Hematopoietic multipotent progenitor cell treated with erythropoietin and hydrocortisone succinate and interleukin-3 and kit ligand, for 4 days (in vitro differentiated cells): ENCODE measurements around the gene ABCF3.
"Not testable (repeated sequence)": the region's sequence is repeated elsewhere in the genome, so short reads cannot be mapped to it uniquely, and the experiment has no call there.

Experiments
- DNase-seq: peaks from one replicate; pipeline ENCODE4 v3.0.0-alpha.2; 2015

The ABCF3 gene, protein sequence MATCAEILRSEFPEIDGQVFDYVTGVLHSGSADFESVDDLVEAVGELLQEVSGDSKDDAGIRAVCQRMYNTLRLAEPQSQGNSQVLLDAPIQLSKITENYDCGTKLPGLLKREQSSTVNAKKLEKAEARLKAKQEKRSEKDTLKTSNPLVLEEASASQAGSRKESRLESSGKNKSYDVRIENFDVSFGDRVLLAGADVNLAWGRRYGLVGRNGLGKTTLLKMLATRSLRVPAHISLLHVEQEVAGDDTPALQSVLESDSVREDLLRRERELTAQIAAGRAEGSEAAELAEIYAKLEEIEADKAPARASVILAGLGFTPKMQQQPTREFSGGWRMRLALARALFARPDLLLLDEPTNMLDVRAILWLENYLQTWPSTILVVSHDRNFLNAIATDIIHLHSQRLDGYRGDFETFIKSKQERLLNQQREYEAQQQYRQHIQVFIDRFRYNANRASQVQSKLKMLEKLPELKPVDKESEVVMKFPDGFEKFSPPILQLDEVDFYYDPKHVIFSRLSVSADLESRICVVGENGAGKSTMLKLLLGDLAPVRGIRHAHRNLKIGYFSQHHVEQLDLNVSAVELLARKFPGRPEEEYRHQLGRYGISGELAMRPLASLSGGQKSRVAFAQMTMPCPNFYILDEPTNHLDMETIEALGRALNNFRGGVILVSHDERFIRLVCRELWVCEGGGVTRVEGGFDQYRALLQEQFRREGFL

DNA sequence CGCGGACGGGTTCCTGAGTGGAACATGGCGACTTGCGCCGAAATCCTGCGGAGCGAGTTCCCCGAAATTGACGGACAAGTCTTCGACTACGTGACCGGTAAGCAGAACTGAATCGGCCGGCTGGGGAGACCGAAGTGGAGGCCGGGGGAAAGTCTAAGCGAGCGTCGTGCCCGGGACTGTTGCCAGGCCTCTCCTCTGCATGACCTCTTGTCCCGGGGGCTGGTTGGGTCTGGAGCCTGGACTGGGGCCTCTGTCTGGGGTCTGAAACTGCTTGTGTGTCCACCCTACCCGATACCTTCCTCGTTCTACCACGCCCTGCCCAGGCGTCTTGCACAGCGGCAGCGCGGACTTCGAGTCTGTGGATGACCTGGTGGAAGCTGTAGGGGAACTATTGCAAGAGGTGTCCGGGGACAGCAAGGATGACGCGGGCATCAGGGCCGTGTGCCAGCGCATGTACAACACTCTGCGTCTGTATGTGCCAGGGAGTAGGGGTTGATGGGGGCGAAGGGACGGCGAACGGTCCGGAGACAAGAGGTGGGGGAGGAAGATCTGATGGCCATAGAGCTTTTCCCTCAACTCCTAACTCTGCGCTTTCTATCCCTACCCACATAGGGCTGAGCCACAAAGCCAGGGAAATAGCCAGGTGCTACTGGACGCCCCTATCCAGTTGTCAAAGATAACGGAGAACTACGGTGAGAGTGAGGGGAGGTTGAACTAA lies at the start of gene ABCF3:
Gene ABCF3, plus strand, starts transcription at position 16 of the 718 bp plus-strand sequence. Its CDS starts 9 bp downstream, at position 25.
- peak; percentile 60 for DNase-seq

DNA sequence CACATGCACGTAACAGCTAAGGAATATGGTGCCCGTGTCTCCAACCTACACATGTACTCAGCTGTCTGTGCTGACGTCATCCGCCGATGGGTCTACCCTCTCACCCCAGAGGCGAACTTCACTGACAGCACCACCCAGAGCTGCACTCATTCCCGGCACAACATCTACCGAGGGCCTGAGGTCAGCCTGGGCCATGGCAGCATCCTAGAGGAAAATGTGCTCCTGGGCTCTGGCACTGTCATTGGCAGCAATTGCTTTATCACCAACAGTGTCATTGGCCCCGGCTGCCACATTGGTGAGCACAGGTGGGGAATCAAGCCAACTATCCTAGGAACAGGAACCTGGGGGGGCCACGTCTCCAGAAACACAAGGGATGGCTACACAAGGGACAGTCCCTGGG lies 45.6 kb upstream of the ABCF3 start:
- no peak for DNase-seq

DNA sequence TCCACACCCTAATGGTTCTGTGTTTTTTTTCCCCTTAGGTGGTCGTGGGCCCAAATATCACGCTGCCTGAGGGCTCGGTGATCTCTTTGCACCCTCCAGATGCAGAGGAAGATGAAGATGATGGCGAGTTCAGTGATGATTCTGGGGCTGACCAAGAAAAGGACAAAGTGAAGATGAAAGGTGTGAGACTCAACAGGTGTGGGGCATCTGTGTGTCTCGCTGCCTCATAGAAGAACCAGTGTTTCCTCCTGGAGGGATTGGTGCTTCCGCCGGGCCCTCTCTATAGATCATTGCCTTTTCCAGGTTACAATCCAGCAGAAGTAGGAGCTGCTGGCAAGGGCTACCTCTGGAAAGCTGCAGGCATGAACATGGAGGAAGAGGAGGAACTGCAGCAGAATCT lies 43.8 kb upstream of the ABCF3 start:
- no peak for DNase-seq

DNA sequence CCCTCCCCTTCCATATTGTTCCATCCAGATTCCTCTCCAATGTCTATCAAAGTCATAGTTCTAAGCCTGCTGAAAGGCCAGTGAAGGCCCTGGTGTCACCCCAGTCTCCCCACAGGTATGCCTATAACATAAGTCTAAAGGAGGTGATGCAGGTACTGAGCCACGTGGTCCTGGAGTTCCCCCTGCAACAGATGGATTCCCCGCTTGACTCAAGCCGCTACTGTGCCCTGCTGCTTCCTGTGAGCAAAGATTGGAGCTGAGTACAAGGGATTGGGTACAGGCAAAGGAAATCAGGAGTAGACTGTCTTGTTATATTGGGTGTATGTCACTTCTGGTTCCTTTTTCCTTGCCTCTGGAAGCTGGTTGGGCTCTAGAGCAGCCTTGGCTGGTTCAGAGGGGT lies 42.7 kb upstream of the ABCF3 start:
- no peak for DNase-seq

DNA sequence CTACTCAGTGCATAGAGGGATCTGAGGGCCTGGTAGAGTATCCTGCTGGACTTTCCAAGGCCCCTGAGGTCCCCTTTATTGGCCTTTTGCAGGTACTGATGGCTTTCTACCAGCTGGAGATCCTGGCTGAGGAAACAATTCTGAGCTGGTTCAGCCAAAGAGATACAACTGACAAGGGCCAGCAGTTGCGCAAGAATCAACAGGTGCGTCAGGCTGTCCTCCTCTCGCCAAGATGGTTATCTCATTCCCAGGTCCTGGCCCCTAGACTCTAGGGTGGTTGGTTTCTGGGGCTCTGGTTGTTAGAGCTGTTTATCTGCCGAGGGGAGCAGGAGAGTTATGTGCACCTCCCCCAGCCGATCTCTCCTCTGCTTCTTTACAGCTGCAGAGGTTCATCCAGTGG lies 41.5 kb upstream of the ABCF3 start:
- DNase-seq: no peak

DNA sequence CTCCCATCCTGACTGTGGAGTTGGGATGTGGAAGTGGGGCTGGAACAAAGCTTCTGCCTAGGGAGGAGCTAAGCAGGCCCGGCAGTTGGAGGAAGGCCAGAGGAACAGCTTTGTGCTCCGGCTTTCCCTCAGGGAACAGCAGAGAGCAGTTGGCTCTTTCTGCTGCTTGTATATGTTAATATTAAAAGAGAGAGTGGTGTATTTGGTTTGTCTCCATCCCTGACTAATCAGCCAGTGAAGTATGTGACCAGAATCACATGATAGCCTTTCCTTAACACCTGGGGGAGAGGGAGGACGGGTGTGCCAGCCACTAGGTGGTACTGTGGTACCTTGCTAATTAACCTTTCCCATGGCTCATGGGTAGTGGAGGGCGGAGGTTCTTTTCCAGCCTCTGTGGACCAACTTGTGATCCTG lies 40.9 kb upstream of the ABCF3 start:
- peak; percentile 53 for DNase-seq

DNA sequence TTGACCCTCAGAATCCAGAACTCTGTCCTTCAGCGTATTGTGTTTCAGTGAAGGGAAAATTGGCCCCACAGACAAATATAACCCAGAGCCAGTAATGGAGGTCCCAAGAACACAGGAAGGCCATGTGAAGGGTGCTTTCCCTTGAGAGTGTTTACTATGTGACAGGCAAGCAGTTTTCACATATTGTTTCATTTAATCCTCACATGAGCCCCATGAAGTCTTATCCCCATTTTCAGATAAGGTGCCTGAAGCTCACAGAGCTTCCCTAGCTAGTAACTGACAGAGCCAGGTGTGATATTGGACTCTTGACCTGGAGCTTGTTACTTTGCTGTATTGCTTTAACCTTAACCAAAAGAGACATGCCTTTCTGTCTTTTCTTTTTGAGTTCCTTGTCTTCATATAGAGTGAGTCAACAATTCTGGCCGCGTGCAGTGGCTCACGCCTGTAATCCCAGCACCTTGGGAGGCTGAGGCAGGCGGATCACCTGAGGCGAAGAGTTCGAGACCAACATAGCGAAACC lies 40.2 kb upstream of the ABCF3 start:
- DNase-seq: no peak

DNA sequence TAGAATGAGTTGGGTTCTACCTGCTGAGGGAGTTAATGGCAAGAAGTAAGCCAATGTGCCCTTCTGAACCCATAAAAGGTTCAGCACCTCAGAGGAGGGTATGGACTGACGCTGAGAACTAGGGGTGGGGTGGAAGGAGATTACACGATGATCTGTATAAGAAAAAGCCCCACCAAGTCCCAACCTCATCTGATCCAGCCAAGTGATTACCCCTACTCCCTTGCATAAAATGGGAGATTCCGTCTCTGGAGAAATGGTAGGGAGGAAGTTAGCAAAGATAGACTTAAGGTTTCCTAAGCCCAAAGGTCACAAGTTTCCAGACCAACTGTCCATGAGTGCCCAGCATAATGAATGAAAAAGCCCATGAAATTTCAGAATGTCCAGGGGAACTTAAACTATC lies 37.9 kb upstream of the ABCF3 start:
- no peak for DNase-seq

DNA sequence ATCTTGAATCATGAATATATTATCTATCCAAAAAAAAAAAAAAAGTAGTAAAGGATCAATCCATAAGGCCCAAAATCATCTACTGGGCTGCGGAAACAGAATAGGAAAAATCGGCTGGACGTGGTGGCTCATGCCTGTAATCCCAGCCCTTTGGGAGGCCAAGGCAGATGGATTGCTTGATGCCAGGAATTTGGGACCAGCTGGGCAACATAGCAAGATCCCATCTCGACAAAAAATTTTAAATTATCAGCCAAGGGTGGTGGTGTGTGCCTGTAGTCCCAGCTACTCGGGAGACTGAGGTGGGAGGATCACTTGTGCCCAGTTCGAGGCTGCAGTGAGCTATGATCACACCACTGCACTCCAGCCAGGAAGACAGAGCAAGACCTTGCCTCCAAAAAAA lies 36.9 kb upstream of the ABCF3 start:
- DNase-seq: no peak

DNA sequence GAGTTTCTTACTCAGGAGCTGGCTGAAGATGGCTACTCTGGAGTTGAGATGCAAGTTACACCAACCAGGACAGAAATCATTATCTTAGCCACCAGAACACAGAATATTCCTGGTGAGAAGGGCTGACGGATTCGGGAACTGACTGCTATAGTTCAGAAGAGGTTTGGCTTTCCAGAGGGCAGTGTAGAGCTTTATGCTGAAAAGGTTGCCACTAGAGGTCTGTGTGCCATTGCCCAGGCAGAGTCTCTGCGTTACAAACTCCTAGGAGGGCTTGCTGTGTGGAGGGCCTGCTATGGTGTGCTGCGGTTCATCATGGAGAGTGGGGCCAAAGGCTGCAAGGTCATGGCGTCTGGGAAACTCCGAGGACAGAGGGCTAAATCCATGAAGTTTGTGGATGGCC lies 36.2 kb upstream of the ABCF3 start:
- not testable (repeated sequence) for DNase-seq

DNA sequence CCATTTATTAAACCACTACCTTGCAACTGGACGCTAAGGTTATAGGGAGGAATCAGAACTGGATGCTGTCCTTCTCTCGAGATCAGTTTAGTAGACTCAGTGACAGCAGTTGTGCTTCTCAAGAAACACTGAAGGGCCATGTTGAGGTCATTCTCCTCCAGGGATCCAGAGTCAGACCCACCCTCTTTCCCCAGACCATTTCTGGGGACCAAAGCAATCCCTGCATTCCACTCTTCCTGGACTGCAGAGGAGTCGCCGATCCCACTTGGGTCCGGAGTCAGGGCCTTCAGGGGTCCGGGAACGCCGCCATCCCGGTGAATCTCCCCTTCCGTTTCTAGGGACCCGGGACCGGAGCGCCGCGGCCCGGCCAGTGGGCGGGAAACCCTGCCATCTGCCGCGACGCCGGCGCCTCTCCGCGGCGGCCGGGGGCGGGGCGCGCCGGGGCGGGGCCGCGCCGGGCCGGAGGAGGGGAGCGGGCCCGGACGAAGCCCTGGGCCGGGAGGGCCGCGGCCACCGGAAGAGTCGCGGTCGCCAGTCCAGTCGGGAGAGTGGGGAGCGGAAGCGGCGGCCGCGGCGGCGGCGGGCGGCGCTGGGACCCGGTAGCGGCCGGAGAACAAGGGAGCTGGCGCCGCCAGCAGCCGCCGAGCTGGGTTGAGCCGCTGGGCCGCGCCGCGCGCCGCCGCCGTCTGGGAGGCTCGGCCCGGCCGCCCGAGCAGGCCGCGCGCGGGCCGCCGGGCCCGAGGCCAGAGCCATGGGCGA lies 30.9 kb upstream of the ABCF3 start, which contains the start of gene DVL3:
Gene DVL3, plus strand, starts transcription at position 493 of the 759 bp plus-strand sequence. Its CDS starts 259 bp downstream, at position 752.
- peak; percentile 73 for DNase-seq

DNA sequence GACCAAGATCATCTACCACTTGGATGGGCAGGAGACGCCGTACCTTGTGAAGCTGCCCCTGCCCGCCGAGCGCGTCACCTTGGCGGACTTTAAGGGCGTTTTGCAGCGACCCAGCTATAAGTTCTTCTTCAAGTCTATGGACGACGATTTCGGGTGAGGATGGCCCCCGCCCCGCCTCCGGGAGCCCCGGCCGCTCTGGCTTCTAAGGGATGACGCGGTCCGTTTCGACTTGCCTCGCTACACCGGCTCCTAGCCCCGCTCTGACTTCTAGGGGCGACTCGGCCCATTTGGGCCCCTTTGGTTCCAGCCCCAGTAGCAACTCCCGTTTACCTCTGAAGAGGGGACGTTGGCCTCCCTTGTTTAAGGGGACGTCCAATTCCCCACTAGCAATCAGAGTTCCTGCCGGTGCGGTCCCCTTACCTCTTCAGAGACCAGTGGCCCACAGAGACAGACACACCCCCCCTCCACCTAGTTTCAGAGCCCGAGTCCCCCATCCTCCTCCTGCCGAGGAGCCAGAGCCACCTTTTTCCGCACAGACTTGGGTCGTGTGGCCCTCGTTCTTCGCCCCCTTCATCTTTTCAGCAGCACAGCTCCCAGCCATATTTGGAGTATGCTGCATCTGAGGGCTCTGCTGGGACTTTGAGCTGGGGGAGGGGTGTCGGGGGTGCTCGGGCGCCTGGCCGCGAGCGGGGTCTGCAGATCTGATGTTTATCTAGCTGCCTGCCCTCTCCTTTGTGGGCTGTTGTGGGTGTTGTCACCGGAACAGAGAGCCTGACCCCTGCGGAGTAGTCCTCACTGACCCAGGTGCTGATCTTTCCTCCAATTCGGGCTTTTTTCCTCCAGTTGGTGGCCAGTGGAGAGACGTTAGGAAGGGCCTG lies 30.1 kb upstream of the ABCF3 start:
- DNase-seq: peak; percentile 57

DNA sequence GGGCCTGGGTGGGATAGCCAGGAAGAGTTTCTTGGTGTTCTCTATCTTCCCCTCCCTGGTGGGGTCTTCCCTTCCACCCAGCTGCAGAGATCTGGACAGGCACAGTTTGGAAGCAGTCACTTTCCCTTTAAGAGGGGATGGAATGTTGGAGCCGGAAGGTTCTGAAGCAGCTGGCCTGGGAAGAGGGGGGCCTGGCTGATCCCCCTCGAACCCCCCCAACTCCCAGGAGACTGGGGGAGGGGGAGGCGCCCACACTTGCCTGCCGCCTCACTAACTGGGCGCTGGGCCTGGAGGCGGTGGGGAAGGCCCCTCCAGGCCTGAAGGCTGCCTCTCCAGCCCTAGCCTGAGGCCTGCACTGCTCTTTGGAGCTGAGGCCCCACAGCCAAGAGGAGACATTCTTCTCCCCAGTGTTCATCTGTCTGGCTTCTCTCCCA lies 29.5 kb upstream of the ABCF3 start:
- DNase-seq: no peak

DNA sequence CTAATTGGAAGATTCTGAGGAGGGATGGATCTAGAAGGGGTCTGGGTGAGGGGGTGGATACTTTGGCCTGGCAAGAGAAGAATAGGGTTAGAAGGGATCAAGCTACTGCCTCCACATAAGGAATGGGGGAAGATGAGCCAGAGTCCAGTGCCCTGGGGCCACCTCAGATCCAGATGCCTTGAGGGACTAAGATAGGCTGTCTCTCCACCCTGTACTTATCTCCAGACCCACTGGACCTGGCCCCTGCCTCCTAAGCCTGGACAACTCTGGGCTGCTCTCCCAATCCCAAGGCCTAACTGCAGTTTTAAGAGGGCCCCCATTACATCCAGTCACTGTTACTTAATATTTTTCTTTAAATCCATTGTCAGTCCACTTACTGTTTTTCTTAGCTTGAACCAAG lies 28.8 kb upstream of the ABCF3 start:
- DNase-seq: no peak

DNA sequence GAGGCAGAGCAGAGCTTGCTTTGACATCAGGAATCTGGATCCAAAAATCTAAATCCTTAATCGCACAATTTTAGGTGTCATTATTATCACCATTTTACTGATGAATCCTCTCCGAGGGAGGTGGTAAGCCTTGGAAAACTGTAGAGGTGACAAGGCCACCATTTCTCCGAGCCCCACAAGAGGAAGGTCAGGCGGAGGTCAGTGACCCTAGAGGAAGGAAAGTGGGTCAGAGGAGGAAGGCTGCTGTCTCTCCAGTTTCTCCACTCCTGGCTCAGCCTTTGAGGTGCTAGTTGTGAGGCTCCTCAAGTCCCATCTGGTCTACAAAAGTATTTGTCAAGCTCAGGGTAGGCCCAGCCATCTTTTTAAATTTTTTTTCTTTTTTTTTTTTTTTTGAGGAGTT lies 27.6 kb upstream of the ABCF3 start:
- DNase-seq: no peak

DNA sequence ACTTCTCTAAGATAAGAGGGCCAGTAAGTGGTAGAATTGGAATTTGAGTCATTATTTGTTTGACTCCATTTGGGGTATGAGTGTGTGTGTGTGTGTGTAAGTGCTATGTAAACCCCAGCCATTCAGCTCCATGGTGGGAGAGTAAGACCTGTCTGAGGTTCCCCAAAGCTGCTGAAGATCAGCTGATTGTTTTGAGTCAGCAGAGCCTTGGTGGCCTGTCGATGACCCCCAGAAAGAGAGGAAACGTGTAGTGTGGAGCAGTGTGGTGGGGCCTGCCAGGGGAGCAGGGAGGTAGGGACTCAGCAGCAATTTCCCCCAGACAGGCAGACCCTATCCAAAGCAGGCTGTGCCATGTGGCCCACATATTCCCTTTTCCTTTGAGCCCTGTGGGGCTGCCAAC lies 25.5 kb upstream of the ABCF3 start:
- no peak for DNase-seq

DNA sequence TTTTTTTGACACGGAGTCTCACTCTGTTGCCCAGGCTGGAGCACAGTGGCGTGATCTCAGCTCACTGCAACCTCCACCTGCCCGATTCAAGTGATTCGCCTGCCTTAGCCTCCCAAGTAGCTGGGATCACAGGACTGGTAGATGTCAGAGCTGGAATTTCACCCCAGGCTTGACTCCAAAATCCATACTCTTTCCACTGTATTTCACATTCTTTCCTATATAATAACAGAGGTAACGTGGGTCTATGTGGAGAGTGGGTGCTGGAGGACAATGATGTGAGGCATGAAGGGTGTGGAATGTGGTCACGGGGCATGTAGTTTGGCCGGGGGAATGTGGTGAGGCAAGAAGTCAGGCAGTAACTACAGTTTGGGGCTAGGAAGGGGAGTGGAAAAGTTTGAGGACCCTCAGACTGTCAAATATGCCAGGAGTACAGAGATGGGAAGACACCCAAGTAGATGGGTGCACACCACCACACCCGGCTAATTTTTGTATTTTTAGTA lies 23.4 kb upstream of the ABCF3 start:
- DNase-seq: not testable (repeated sequence)

DNA sequence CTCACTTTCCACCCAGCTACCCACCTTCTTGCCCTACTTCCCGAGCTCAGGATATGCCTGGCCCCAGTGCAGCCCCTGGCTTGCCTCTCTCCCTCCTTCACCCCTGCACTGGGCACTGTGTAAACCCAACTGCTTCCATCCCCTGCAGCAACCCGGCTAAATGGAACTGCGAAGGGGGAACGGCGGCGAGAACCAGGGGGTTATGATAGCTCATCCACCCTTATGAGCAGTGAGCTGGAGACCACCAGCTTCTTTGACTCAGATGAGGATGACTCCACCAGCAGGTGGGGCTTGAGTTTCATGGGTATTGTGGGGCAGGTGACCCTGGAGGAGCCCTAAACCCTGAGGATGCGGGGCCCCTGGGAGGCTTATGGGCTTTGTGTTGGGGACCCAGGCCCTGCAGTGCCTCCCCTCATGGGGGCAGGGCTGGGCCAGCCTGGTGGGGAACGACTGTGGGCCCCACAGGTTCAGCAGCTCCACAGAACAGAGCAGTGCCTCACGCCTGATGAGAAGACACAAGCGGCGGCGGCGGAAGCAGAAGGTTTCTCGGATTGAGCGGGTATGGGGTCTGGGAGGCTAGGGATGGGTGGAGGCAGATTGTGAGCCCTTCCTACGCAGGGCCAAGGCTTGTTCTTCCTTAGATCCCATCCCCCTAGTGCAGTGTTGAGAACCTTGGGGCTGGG lies 21.2 kb upstream of the ABCF3 start:
- DNase-seq: no peak

DNA sequence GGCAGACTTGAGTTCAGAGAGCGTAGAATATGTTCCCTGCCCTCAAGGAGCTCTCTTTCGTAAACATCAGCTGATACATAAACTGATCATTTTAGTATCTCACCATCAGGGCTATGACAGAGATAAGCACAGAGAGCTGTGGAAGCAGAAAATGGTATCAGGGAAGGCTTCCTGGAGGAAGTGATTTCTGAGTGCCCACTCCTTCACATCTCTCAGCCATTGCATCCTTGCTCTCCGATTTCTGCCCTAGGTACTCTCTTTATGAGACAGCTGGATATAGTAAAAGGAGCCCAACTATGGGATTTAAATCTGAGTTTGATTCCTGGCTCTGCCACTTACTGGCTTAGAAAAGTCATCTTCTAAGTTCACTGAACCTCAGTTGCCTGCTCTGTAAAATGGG lies 20.5 kb upstream of the ABCF3 start:
- DNase-seq: no peak

DNA sequence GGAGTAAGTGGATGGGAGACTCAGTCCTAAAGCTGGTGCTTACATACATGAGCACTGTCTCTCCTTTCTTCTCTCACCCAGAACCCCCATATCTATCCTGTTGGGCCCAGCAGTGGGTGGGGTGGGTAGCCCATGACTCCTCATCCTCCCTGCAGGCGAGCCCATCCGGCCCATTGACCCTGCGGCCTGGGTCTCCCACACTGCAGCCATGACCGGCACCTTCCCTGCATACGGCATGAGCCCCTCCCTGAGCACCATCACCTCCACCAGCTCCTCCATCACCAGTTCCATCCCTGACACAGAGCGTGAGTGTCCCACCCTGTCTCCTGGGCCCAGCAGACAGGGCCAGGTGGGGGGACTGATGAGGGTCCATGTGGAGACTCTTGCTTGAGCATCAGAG lies 19.3 kb upstream of the ABCF3 start:
- no peak for DNase-seq

DNA sequence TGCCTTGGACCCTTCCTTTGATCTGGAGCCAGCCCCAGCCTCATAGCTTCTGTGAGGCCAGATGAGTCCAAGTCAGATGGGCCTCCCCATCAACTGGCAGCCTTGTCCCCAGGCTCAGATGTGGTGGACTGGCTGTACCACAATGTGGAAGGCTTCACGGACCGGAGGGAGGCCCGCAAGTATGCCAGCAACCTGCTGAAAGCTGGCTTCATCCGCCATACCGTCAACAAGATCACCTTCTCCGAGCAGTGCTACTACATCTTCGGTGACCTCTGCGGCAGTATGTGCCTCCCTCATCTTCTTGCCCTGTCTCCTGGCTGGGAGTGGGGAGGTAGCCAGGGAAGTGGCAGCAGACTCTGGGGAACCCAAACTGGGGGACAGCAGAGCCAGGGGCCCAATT lies 18.2 kb upstream of the ABCF3 start:
- no peak for DNase-seq
